ENCODE results near the gene INAFM1. TPM values are rescaled to one million over a fixed set of nuclear protein-coding genes. Genes with fewer than 3 reads are reported as not detected.

Gene INAFM1
- total and polyA plus RNA-seq, 9 of the 15 experiments (the other 6 are each of a cell fraction or from before 2014, with no cell fraction given), result 0.71 to 30.9 (median 3.1) TPM

- TF ChIP-seq ZNF584 (CRISPR knock-in tag; IDR thresholded peaks at IDR 0.05; ENCODE audit: low read depth) (peak; percentile 6; the same call in 1 of the 2 replicates), DNMT1 (IDR thresholded peaks at IDR 0.05) (no peak), ZNF384 (IDR thresholded peaks at IDR 0.05; ENCODE audit: low read depth, low read length) (peak; percentile 51), HNRNPK (IDR thresholded peaks at IDR 0.05; ENCODE audit: low read depth, low read length, poor library complexity, severe bottlenecking) (no peak), SRSF9 (IDR thresholded peaks at IDR 0.05; ENCODE audit: borderline replicate concordance, low read depth, low read length) (no peak), XRCC5 (IDR thresholded peaks at IDR 0.05; ENCODE audit: low read depth, low read length) (no peak), DDX20 (tag; IDR thresholded peaks at IDR 0.05; ENCODE audit: low read depth) (no peak), HDGF (IDR thresholded peaks at IDR 0.05) (no peak), ZNF174 (CRISPR knock-in tag; IDR thresholded peaks at IDR 0.05) (no peak), ZNF609 (CRISPR knock-in tag; IDR thresholded peaks at IDR 0.05; ENCODE audit: borderline replicate concordance) (no peak), ERF (CRISPR knock-in tag; IDR thresholded peaks at IDR 0.05) (no peak), PRPF4 (IDR thresholded peaks at IDR 0.05; ENCODE audit: insufficient read depth, low read depth, low read length, poor library complexity, severe bottlenecking) (no peak), SPI1 (IDR thresholded peaks at IDR 0.05; ENCODE audit: borderline replicate concordance, low read depth, low read length) (0 out of 2 replicates have a peak, but pooled peaks have one; percentile 12), BDP1 (IDR thresholded peaks at IDR 0.05; ENCODE audit: insufficient read depth, insufficient read length) (no peak), ATF1 (CRISPR knock-in tag; IDR thresholded peaks at IDR 0.05) (no peak), ATF1 (tag; IDR thresholded peaks at IDR 0.05) (peak; percentile 94), TRIM28 (IDR thresholded peaks at IDR 0.05) (peak; percentile 84)
- TF ChIP-seq, protein P1, sequence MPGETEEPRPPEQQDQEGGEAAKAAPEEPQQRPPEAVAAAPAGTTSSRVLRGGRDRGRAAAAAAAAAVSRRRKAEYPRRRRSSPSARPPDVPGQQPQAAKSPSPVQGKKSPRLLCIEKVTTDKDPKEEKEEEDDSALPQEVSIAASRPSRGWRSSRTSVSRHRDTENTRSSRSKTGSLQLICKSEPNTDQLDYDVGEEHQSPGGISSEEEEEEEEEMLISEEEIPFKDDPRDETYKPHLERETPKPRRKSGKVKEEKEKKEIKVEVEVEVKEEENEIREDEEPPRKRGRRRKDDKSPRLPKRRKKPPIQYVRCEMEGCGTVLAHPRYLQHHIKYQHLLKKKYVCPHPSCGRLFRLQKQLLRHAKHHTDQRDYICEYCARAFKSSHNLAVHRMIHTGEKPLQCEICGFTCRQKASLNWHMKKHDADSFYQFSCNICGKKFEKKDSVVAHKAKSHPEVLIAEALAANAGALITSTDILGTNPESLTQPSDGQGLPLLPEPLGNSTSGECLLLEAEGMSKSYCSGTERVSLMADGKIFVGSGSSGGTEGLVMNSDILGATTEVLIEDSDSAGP (CRISPR knock-in tag; IDR thresholded peaks at IDR 0.05), result no peak
Measured at GRCh38 chr19:47315125-47315821, 40.6 kb downstream of the INAFM1 start (continued).

All from K562 (cell line).